VCaP (cell line): ENCODE data around the gene EMID1.

ENCODE experiments used
- H3K27ac ChIP-seq: fragments of 450-650 bp; 2 replicates; pipeline ENCODE4 v1.5.1; 2017
- TF ChIP-seq, protein P1 (sequence below): fragments of 450-650 bp; conservative IDR thresholded peaks from 2 replicates; pipeline ENCODE4 v1.5.1; 2017; ENCODE audit warnings: mild to moderate bottlenecking, moderate library complexity

EMID1 gene

DNA sequence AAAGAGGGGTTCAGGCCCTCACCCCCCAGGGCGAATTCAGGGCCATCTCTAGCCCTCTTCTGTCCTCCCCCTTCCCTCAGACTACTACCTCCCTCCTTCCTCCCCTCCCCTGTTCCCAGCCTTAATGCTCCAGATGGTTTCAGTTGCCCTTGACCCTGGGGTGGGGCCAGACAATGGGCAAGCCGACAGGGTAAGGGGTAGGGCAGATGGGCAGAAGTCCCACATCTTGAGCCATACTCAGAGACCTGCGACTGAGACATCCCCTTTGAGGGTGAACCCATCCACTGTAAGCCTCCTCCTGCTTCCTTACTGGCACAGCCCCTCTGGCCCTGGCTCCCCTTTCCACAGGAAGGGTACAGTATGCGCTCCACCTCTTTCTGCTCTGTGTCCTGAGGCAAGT, 60.2 kb downstream of the EMID1 start:
- TF ChIP-seq, protein P1, sequence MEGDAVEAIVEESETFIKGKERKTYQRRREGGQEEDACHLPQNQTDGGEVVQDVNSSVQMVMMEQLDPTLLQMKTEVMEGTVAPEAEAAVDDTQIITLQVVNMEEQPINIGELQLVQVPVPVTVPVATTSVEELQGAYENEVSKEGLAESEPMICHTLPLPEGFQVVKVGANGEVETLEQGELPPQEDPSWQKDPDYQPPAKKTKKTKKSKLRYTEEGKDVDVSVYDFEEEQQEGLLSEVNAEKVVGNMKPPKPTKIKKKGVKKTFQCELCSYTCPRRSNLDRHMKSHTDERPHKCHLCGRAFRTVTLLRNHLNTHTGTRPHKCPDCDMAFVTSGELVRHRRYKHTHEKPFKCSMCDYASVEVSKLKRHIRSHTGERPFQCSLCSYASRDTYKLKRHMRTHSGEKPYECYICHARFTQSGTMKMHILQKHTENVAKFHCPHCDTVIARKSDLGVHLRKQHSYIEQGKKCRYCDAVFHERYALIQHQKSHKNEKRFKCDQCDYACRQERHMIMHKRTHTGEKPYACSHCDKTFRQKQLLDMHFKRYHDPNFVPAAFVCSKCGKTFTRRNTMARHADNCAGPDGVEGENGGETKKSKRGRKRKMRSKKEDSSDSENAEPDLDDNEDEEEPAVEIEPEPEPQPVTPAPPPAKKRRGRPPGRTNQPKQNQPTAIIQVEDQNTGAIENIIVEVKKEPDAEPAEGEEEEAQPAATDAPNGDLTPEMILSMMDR: no peak
- H3K27ac ChIP-seq: peak overlapping the region; percentile 99; the same call in 1 of the 2 replicates

DNA sequence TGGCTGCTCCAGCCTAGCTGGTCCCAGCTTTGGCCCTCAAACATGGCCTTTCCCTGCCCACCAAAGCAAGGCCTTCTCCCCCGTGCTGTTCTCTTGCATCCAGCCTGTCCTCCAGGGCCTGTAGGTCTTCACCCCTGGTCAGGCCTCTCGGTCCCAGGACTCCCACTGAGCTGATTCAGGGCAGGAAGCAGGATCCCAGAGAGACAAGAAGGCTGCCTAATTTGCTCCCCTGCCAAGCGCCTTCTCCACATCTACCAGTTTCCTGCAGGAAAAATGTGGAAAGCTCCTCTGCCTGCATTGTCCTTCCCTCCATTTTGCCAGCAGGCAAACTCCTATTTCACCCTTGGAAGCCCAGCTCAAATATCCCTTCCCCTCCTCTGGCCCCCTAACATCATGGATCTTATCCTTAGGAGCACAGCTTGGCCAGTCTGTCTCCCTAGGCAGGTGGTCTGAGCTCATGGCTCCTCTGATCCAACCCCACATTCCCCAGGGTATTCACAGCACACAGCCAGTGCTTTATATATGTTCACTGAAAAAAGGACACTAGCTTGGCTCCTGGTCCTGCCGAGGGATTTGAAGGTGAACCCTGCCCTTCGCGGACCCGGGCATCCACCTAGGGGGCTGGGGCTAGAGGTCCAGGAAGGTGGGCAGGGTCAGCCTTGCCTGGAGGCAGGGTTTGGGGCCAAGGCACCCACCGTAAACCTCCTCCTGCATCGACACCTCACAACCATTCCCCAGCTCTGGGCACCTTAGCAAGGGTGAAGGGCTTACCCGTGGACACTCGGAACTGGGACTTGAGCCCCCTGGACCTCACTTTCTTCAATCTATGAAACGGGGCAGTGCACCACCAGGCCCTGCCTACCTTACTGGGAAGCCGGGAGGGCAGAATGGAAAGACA, 61.1 kb downstream of the EMID1 start:
- H3K27ac ChIP-seq: peak overlapping the region; percentile 99
- TF ChIP-seq, protein P1: no peak

DNA sequence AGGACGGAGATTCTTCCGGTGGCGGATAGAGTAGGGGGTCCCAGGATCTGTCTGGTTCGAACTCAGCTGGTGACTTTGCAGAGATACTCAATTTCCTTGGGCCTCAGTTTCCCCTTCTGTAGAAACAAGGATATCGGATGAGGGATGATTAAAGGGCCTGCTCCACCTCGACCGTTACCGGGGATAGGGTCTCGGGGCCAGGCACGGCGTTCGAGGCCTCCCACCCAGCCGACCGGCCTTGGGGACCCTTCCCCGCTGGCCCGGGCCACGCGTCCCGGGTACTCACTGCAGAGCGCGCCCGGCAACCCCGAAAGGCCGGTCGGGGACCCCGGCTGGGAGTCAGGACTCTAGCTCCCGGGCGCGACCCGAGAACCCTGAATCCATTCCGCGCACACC, 61.8 kb downstream of the EMID1 start:
- TF ChIP-seq, protein P1: no peak
- peak overlapping the region; percentile 99 for H3K27ac ChIP-seq

DNA sequence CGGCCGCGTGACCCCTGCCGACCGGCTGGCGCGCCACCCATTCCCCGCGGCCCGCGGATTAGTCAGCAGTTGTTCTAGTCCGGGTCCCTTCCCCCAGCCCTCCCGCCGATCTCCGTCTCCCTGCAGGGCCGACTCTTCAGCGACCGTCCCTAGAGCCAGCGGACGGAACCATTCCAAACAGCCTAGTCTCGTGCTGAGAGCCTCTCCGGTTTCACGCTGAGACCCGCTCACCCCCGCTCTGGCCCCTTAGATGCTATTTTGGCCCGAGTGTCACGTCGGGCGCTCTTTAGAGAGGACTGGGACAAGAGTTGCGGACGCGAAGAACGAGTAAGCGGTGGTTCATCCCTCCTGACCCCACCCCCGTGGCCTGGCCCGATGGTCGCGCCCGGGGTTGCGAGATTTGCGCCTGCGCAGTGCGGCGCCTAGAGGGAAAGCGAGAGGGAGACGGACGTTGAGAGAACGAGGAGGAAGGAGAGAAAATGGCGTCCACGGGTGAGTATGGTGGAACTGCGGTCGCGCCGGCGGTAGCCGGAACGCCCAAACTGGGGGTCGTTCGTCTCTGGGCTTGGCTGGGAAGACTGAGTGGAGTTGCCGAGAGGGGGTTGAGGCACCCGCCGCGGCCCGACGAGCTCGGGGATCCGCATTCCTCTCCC, 62.3 kb downstream of the EMID1 start, which contains the start of the genes EWSR1 and RHBDD3:
TSS of gene EWSR1 (plus strand) at position 411 of the 653 bp plus-strand sequence. CDS start at position 480, 69 bp downstream.
TSS of gene RHBDD3 (minus strand) at position 124 of the 653 bp plus-strand sequence. CDS start 2,355 bp downstream, outside the sequence.
- H3K27ac ChIP-seq: peak within 1 kb of the TSS; percentile 99
- TF ChIP-seq, protein P1: no peak

DNA sequence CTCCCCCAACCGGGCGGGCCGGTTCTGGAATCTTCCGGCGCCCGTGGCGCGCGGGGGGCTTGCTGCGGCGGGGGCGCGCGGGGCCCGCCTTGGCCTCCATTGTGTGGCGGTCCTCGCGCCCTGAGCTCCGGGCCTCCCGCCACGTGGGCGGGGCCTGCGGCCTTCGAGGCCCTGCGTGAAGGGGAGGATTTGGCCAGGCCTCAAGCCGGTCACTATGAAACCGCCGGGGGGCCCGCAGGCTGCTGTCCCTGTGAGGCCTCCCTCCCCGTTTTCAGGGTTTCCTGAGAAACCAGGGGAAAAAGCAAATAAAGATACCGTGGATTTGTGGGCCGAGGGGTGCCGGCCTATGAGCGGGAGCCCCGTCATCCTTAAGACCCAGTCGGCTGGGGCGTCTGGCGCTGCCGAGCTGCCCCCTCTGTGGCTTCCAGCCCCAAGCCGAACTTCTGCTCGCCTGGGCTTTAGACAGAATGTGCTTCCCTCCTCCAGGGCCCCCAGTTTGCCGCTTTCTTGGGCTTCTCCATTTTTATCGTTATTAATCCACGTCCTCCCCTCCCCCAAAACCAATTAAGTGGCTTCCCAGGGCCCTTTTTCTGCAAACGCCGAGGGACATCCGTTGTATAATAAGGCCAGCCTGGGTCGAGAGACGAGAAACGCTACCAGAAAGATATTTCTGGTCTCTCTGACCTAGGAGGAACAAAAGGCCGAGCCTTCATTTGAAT, 63.0 kb downstream of the EMID1 start:
- TF ChIP-seq, protein P1: no peak

DNA sequence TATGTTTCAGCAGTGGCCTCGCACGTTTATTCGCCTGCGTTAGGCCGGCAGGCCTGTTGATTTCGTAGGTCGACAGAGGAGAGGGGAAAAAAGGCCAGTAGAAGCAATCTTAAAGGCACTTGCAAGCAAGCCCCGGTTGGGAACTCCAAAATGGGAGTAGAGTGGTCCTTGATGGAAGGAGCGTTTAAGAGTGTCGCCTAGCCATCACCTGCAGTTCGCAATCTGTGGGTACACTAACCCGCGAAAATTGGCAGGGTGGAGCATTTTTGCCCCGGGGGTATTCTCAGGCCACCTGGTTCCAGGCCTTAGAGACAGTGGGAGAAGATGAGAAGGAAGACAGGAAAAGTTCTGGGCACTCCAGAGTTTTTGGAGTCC, 63.5 kb downstream of the EMID1 start:
- TF ChIP-seq, protein P1: no peak
- H3K27ac ChIP-seq: peak overlapping the region; percentile 99

More for the DNA sequence above, 63.0 kb downstream of the EMID1 start:
- peak overlapping the region; percentile 99 for H3K27ac ChIP-seq
